Adipocyte (in vitro differentiated cells): Measurements from ENCODE around the gene CT45A8.
"Not testable (repeated sequence)": the region's sequence is repeated elsewhere in the genome, so short reads cannot be mapped to it uniquely, and the experiment has no call there.

ENCODE experiments used
- DNase-seq: peaks from one replicate; pipeline ENCODE4 v3.0.0-alpha.2; 2015; ENCODE audit warnings: low read depth
- H3K27me3 ChIP-seq: replicated peaks from 2 replicates; pipeline ENCODE4 v1.7.0; 2013; ENCODE audit warnings: mild to moderate bottlenecking, low read length, moderate library complexity; ENCODE audit not compliant: control insufficient read depth, insufficient read depth
- H3K36me3 ChIP-seq: 2 replicates; pipeline ENCODE4 v1.7.0; 2013; ENCODE audit warnings: low read length, mild to moderate bottlenecking, moderate library complexity; ENCODE audit not compliant: control insufficient read depth, insufficient read depth, severe bottlenecking
- H3K4me1 ChIP-seq: 2 replicates; pipeline ENCODE4 v1.7.0; 2013; ENCODE audit warnings: mild to moderate bottlenecking, low read length, moderate library complexity; ENCODE audit not compliant: control insufficient read depth, insufficient read depth
- H3K4me3 ChIP-seq: 2 replicates; pipeline ENCODE4 v1.7.0; 2013; ENCODE audit warnings: mild to moderate bottlenecking, low read length, moderate library complexity
- H3K9ac ChIP-seq: 2 replicates; pipeline ENCODE4 v1.7.0; 2013; ENCODE audit warnings: mild to moderate bottlenecking, low read length, moderate library complexity
- H3K9me3 ChIP-seq: 2 replicates; pipeline ENCODE4 v1.7.0; 2013; ENCODE audit warnings: mild to moderate bottlenecking, low read length, moderate library complexity; ENCODE audit not compliant: control insufficient read depth

The CT45A8 gene

GRCh38 chrX:135854438-135854837 is at the start of gene CT45A8:
Gene CT45A8, minus strand, starts transcription at chrX:135854538. Its CDS starts 3,755 bp downstream, at chrX:135850783.
- not testable (repeated sequence) for H3K27me3 ChIP-seq, H3K4me1 ChIP-seq, H3K36me3 ChIP-seq, H3K9me3 ChIP-seq, H3K4me3 ChIP-seq, DNase-seq, H3K9ac ChIP-seq

GRCh38 chrX:135893294-135893817 is 39.0 kb upstream of the CT45A8 start, which contains the start of the genes CT45A10 and SAGE1:
Gene CT45A10, minus strand, starts transcription at chrX:135893444. Its CDS starts 8,100 bp downstream, at chrX:135885344.
Gene SAGE1, plus strand, starts transcription at chrX:135893716. Its CDS starts 2,527 bp downstream, at chrX:135896243.
- Histone ChIP-seq H3K9me3 (no peaks in the 10 kb centered on the region), H3K36me3 (no peaks in the 10 kb centered on the region), H3K27me3 (peaks cover 3% of the 10 kb centered on the region), H3K4me3 (no peak within 1 kb of the TSS), H3K4me1 (no peaks in the 10 kb centered on the region), H3K9ac (no peak within 1 kb of the TSS)
- DNase-seq = no peak

GRCh38 chrX:135892781-135893180 is 38.4 kb upstream of the CT45A8 start:
- H3K9ac ChIP-seq = no peak overlapping the region
- no peaks in the 10 kb centered on the region for H3K4me1 ChIP-seq
- H3K9me3 ChIP-seq = no peaks in the 10 kb centered on the region
- no peaks in the 10 kb centered on the region for H3K36me3 ChIP-seq
- no peak for DNase-seq
- no peak overlapping the region for H3K4me3 ChIP-seq
- H3K27me3 ChIP-seq = peaks cover 3% of the 10 kb centered on the region

- Histone ChIP-seq H3K4me1 (no peaks in the 10 kb centered on the region), H3K4me3 (no peak overlapping the region), H3K9me3 (no peaks in the 10 kb centered on the region), H3K27me3 (peaks cover 3% of the 10 kb centered on the region), H3K36me3 (no peaks in the 10 kb centered on the region), H3K9ac (no peak overlapping the region)
- DNase-seq = no peak
Observed at GRCh38 chrX:135890087-135890585, 35.8 kb upstream of the CT45A8 start.

- H3K9ac ChIP-seq, DNase-seq, H3K27me3 ChIP-seq, H3K9me3 ChIP-seq, H3K36me3 ChIP-seq, H3K4me3 ChIP-seq, H3K4me1 ChIP-seq: not testable (repeated sequence)
Observed at GRCh38 chrX:135888976-135889375, 34.6 kb upstream of the CT45A8 start.

- not testable (repeated sequence) for DNase-seq, H3K9ac ChIP-seq, H3K36me3 ChIP-seq, H3K9me3 ChIP-seq, H3K27me3 ChIP-seq, H3K4me3 ChIP-seq, H3K4me1 ChIP-seq
Observed at GRCh38 chrX:135888230-135888629, 33.9 kb upstream of the CT45A8 start.

- not testable (repeated sequence) for H3K9me3 ChIP-seq, H3K36me3 ChIP-seq, H3K4me3 ChIP-seq, DNase-seq, H3K4me1 ChIP-seq, H3K27me3 ChIP-seq, H3K9ac ChIP-seq
Observed at GRCh38 chrX:135882741-135883140, 28.4 kb upstream of the CT45A8 start.

GRCh38 chrX:135871712-135872111 is 17.4 kb upstream of the CT45A8 start, which contains the start of gene CT45A9:
Gene CT45A9, minus strand, starts transcription at chrX:135871812. Its CDS starts 3,751 bp downstream, at chrX:135868061.
- not testable (repeated sequence) for H3K4me1 ChIP-seq, H3K9ac ChIP-seq, H3K27me3 ChIP-seq, H3K36me3 ChIP-seq, H3K9me3 ChIP-seq, DNase-seq, H3K4me3 ChIP-seq

- H3K4me1 ChIP-seq, H3K27me3 ChIP-seq, H3K9me3 ChIP-seq, H3K4me3 ChIP-seq, DNase-seq, H3K36me3 ChIP-seq, H3K9ac ChIP-seq: not testable (repeated sequence)
Observed at GRCh38 chrX:135837180-135837579, 17.2 kb downstream of the CT45A8 start, which contains the start of gene CT45A7. Gene CT45A7, minus strand, starts transcription at chrX:135837280. Its CDS starts 3,747 bp downstream, at chrX:135833533.

- not testable (repeated sequence) for H3K9me3 ChIP-seq, H3K4me3 ChIP-seq, H3K36me3 ChIP-seq, H3K27me3 ChIP-seq, DNase-seq, H3K4me1 ChIP-seq, H3K9ac ChIP-seq
Observed at GRCh38 chrX:135819912-135820311, 34.4 kb downstream of the CT45A8 start, which contains the start of gene CT45A2. Gene CT45A2, minus strand, starts transcription at chrX:135820012. Its CDS starts 3,747 bp downstream, at chrX:135816265.

GRCh38 chrX:135802687-135803086 is 51.7 kb downstream of the CT45A8 start, which contains the start of gene CT45A6:
Gene CT45A6, minus strand, starts transcription at chrX:135802787. Its CDS starts 3,794 bp downstream, at chrX:135798993.
- H3K9me3 ChIP-seq, H3K27me3 ChIP-seq, H3K36me3 ChIP-seq, H3K9ac ChIP-seq, H3K4me1 ChIP-seq, H3K4me3 ChIP-seq, DNase-seq: not testable (repeated sequence)
